ENCODE measurements around the gene ROCK2. TPM values are rescaled to one million over a fixed set of nuclear protein-coding genes. Genes with fewer than 3 reads are reported as not detected.

Gene ROCK2
- total RNA-seq, 1 experiment from 2014 or later = 49.4 TPM

DNA sequence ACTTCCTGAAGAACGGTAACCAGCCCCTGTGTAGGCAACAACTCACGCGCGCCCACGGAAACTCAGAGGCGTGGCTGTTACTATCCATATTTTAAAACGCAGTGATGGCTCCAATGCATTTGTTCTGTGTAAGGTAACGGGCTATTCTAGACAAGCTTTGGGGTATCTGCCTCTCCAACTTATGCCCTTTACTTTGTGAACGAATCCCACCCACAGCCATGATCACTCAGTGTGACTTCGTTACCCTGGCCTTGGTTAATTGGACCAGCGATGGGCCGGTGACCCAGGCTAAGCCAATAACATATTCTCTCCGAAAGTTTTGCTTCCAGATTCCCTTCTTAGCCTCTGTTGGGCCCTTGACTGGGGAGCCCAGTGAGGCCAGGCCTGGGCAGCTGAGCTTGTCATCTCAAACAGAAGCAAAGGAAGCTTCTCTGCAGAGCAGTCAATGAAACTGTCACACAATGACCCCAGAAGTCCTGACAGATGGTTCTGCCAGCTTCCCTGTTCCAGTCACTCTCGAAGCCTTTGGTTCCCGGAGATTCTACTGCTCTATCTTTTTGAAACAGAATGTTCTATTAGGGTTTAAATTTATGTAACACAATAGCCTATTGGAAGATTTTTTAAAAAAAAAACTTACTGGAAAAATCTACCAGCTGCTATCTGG is 30.7 kb upstream of the ROCK2 start:
- Histone ChIP-seq H3K4me3 (ENCODE audit: low read depth, low read length, poor library complexity, severe bottlenecking) (no peak overlapping the region), H3K4me1 (ENCODE audit: insufficient read depth, low read length, poor library complexity, severe bottlenecking) (peaks cover 19% of the 10 kb centered on the region), H3K9me3 (ENCODE audit: low read depth, low read length, poor library complexity, severe bottlenecking) (no peaks in the 10 kb centered on the region), H3K27me3 (replicated peaks; ENCODE audit: insufficient read depth, low read depth, low read length, poor library complexity) (no peaks in the 10 kb centered on the region), H3K27ac (ENCODE audit: low read depth, low read length, poor library complexity, severe bottlenecking) (peak overlapping the region; percentile 81), H3K36me3 (ENCODE audit: insufficient read depth, low read length, poor library complexity, severe bottlenecking) (no peaks in the 10 kb centered on the region)
- TF ChIP-seq, protein P1, sequence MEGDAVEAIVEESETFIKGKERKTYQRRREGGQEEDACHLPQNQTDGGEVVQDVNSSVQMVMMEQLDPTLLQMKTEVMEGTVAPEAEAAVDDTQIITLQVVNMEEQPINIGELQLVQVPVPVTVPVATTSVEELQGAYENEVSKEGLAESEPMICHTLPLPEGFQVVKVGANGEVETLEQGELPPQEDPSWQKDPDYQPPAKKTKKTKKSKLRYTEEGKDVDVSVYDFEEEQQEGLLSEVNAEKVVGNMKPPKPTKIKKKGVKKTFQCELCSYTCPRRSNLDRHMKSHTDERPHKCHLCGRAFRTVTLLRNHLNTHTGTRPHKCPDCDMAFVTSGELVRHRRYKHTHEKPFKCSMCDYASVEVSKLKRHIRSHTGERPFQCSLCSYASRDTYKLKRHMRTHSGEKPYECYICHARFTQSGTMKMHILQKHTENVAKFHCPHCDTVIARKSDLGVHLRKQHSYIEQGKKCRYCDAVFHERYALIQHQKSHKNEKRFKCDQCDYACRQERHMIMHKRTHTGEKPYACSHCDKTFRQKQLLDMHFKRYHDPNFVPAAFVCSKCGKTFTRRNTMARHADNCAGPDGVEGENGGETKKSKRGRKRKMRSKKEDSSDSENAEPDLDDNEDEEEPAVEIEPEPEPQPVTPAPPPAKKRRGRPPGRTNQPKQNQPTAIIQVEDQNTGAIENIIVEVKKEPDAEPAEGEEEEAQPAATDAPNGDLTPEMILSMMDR (conservative IDR thresholded peaks at IDR 0.05; ENCODE audit: low read depth, low read length) = no peak
- TF ChIP-seq EZH2 (IDR thresholded peaks at IDR 0.05; ENCODE audit: borderline replicate concordance, low read depth, low read length, poor library complexity, severe bottlenecking) = no peak
- BruUV-seq (replicated peaks) = no TSS peak
- ChIA-PET POLR2A (ENCODE audit: low non-redundant PET) (interaction anchor here (0.5 kb wide), 1 partner anchor 80 kb away, joined by 31 read pairs; no protein-coding TSS in a partner anchor), CTCF (interaction anchor here (0.5 to 0.6 kb wide), 2 partner anchors 27 to 100 kb away, joined by 3 to 4 read pairs; no protein-coding TSS in a partner anchor)
- DNase-seq (ENCODE audit: low spot score) = no peak
- intact Hi-C loops (cut with micrococcal nuclease; ENCODE audit: unreplicated experiment) = no loop called here

DNA sequence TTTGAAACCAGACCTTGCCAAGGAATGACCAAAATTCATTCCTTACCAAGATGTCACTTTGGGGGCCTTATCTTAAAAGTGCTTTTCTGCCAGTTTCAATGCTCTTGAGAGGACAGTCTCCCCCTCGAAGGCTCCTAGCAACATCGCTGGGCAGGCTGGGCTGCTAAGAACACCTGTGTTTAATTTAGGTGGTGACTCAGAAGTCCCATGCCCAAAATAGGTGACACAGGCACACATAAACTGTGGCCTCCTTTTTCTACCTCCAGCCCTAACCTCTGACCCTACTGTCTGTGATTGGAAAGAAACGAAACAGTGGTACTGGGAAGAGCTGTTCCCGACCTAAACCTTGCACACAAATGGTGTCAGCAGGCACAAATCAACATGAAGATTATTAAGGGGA is 28.7 kb upstream of the ROCK2 start:
- H3K9me3 ChIP-seq (ENCODE audit: low read depth, low read length, poor library complexity, severe bottlenecking) = no peaks in the 10 kb centered on the region
- H3K36me3 ChIP-seq (ENCODE audit: insufficient read depth, low read length, poor library complexity, severe bottlenecking) = no peaks in the 10 kb centered on the region
- ChIA-PET CTCF (no interaction called here), POLR2A (ENCODE audit: low non-redundant PET) (no interaction called here)
- H3K27ac ChIP-seq (ENCODE audit: low read depth, low read length, poor library complexity, severe bottlenecking) = no peak overlapping the region
- DNase-seq (ENCODE audit: low spot score) = no peak
- intact Hi-C loops (cut with micrococcal nuclease; ENCODE audit: unreplicated experiment) = no loop called here
- no peaks in the 10 kb centered on the region for H3K27me3 ChIP-seq (replicated peaks; ENCODE audit: insufficient read depth, low read depth, low read length, poor library complexity)
- no peak overlapping the region for H3K4me3 ChIP-seq (ENCODE audit: low read depth, low read length, poor library complexity, severe bottlenecking)
- TF ChIP-seq, protein P1 (conservative IDR thresholded peaks at IDR 0.05; ENCODE audit: low read depth, low read length) = no peak
- TF ChIP-seq EZH2 (IDR thresholded peaks at IDR 0.05; ENCODE audit: borderline replicate concordance, low read depth, low read length, poor library complexity, severe bottlenecking) = no peak
- peaks cover 15% of the 10 kb centered on the region for H3K4me1 ChIP-seq (ENCODE audit: insufficient read depth, low read length, poor library complexity, severe bottlenecking)
- no TSS peak for BruUV-seq (replicated peaks)

DNA sequence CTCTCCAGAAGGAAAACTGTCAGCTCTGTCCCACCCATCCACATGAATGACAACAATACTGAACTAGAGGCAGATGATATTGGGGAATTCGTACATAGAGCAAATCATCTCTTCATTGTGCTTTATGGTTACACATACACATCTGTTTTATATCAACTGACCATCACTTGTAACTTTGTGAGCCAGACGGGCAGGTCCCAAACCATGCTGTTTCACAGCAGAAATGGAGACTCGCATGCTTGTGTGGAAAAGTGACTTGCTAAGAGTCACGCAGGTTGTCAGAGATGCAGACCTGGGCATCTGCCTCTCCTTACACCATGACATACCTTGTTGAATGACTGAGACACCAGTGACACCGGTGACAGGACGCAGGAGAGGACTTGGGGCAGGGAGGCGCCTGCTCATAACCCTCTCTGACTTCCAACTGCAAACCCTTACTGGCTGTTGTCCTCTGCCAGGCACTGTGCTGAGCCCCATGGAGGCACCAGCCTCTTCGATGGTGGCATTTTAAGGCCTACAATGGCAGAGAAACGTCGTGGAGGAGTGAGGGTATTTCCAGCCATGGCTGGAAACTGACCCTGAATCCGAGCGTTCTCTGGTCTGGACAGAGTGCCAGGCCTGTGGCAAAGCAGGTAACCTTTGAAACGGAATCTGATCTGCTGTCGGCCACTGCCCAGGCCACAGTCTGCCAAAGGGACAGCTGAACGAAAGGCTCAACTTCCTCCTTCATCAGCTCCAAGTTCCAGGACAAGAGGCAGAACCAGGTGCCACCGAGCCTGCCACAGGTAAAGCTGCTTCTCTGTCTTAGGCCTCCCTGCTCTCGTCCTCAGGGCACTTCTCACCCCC is 26.9 kb upstream of the ROCK2 start:
- no peak for DNase-seq (ENCODE audit: low spot score)
- Histone ChIP-seq H3K27ac (ENCODE audit: low read depth, low read length, poor library complexity, severe bottlenecking) (no peak overlapping the region), H3K4me1 (ENCODE audit: insufficient read depth, low read length, poor library complexity, severe bottlenecking) (peaks cover 15% of the 10 kb centered on the region), H3K9me3 (ENCODE audit: low read depth, low read length, poor library complexity, severe bottlenecking) (no peaks in the 10 kb centered on the region), H3K36me3 (ENCODE audit: insufficient read depth, low read length, poor library complexity, severe bottlenecking) (no peaks in the 10 kb centered on the region), H3K27me3 (replicated peaks; ENCODE audit: insufficient read depth, low read depth, low read length, poor library complexity) (no peaks in the 10 kb centered on the region), H3K4me3 (ENCODE audit: low read depth, low read length, poor library complexity, severe bottlenecking) (no peak overlapping the region)
- intact Hi-C loops (cut with micrococcal nuclease; ENCODE audit: unreplicated experiment) = no loop called here
- ChIA-PET POLR2A (ENCODE audit: low non-redundant PET) (no interaction called here), CTCF (no interaction called here)
- no TSS peak for BruUV-seq (replicated peaks)
- TF ChIP-seq EZH2 (IDR thresholded peaks at IDR 0.05; ENCODE audit: borderline replicate concordance, low read depth, low read length, poor library complexity, severe bottlenecking) = no peak
- TF ChIP-seq, protein P1 (conservative IDR thresholded peaks at IDR 0.05; ENCODE audit: low read depth, low read length) = no peak

Data from A673 (cell line).